Activated naive CD4-positive, alpha-beta T cell treated with Interleukin-2 at 50 U/mL for 16 hours (primary cell): Measurements from ENCODE around the gene LPAR3.
A peak's percentile ranks its signal among the peaks of the same experiment; 100 is the strongest.

Experiments
- DNase-seq: peaks from one replicate; pipeline ENCODE4 v3.0.0-alpha.2; 2020

Gene LPAR3

DNA sequence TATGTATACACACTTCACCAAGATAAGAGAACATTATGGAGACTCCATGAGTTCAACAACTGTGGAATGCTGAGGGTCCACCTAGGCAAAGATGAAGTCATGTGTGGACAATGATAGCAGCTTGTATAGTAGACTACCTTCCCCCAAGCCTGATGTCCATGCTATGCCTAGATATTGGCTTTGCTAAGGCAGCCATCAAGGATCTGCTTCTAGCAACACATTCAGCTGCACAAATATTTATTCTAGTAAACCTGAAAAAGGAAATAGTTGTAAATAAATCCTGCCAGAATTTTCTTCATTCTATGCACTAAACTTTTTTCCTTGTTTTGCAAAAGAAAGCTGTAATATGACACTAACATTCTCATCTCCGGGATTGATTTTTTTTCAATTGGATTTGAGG lies 7.0 kb upstream of the LPAR3 start:
- no peak for DNase-seq

DNA sequence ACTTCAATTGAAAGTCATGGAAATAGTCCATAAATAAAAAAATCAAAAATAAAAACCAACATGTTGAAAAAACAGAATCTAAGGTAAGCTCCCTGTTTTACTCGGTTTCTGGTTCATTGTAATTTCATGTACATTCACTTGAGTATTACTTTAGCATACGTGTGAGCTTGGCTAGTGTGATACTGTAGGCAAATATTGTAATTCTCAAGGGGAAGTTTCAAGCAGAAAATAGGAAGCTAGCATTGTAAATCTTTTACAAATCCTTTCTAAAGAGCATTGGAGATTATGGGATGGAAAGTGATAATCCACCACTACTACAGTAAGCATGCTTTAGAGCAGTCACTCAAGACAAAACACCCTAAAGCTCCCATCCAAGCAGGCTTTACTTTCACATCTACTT lies 3.3 kb upstream of the LPAR3 start:
- no peak for DNase-seq

DNA sequence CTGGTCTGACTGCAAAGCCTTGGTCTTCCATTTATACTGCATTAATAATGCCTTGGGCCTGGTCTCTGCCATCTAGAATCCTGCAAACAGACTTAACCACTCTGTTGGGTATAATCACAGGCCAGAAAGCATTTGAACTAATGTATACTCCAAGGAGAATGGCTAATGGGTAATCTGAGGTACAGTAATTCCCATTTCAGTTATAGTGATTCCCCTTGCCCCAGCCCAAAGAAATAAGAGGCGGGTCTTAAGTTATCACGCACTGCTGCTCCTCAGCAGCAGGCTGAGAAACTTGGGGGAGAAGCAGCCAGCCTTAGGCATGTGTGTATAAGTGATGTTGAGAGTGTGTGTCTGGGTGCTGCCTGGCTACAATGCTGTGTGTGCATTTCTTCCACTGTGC lies 2.4 kb downstream of the LPAR3 start:
- DNase-seq = no peak

DNA sequence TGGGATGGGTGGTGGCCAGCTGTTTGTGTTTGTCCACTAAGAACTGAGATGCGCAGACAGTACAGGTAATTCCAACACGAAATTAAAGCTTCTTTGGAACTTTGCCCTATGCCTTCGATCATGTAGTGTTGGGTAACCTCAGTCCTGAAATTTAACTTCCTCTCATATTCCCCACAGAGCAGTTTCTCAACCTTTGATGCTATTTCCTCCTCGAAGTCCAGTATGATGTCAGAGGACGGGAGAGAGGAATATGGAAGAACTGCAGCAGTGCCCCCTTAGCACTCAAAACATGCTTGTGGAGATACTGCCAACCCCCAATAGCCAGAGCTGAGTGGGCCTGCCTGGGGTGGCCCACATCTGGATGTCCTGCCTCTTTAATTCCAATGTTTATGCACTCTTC lies 3.6 kb downstream of the LPAR3 start:
- no peak for DNase-seq

DNA sequence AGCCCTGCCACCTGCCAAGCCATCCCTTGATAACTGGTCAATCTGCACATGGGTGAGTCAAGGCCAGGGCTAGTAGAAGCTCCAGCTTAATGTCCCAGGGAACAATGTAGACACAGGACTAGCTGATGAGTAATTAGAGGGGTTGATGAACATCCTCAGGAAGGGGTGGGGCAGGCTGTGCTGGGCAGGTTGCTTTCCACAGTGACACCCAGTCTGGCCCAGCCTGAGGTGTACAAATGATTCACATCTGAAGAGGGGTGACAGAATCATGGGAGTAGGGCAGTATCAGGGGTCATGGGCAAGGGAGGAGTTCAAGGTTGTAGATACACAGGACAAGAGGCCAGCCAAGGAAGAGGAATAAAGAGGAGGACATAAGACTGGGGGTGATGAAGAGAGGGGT lies 4.3 kb downstream of the LPAR3 start:
- DNase-seq = peak; percentile 15

DNA sequence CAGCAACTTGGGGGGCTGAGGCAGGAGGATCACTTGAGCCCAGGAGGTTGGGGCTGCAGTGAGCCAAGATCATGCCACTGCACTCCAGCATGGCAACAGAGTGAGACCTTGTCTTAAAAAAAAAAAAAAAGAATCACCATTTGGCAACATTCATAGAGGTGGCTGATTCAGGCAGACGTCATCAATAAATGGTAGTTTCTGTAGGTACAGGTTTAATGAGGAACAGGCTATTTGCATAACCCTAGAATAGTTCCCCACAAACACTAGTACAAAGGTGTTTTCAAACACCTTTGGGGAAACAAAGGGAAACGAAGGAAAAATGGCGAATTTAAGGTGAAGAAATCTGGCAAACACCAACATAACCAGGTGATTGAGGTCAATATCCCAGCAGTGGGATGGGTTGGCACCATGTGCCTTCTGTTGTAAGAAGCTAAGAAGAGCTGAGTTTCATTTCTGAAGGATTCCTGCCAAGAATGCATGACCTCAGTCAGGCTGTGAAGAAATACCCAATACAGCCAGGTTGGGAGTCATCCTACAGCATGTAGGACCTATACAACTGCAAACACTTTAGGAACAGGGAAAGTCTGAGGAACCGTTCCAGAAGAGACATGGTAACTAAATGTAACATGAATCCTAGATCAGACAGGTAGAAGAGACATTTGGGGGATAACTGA lies 5.6 kb downstream of the LPAR3 start:
- DNase-seq = no peak

DNA sequence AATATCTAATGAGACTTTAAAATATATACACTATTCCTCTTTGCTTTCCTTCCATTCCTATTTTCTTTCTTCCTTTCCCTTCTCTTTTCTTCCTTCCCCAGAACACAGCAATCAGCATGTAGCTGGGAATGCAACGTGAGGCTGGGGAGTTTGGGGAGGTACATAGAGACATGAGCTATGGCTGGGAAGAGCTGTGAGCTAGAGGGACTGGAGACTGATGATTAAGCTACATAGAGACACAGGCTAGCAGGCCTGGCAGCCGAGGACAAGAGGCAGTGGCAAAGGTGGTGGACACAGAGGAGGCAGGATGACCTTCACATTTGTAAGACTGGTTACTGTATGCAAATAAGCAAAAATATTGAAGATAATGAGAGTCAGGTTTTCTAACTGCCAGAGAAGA lies 7.5 kb downstream of the LPAR3 start:
- DNase-seq = no peak

DNA sequence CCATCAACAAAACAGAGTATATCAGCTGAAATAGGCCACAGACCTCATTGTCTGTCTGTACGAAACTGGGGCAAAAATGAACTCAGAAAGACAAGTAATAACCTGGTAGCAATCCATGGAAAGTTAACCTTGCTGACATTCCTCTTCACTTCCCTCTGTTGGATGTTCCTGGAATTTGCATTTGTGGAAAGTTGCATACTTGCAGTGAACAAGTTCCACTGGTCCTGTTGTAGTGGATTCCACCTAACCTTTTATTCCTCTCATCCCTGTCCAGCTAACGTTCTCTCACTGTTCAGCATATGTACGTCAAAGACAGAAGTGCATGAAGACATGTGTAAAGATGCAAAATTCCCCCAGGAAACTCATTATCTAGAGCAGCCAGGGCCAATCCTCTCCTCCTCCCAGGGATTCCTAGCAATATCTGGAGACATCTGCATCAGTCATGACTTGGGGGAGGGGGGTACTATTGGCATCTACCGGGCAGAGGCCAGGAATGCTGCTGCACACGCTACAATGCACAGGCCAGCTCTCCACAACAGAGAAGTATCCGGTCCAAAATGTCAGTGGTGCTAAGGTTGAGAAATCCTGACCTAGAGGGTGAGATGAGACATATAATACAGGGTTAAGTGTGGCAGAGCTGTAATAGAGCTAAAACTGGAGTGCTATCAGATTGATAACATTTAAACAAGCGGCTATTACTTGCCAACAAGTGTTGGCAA lies 8.2 kb downstream of the LPAR3 start:
- DNase-seq = no peak

DNA sequence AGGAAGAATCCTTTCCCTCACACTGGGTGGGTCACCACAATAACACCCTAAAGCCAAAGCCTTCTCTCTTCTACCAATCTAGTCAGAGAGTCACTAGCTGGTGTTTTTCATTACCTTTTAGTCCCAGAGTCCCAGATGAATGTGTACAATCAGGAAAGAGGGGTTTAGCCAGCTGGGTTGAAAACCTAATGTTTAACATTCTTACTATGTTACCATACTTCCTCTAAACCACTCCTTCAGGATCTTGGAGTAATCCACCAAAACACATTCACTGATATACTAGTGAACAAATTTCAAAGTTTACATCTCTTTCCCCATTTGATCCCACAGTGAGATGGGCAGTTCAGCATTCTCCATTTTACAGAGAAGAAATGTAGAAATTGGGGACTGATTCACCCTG lies 9.7 kb downstream of the LPAR3 start:
- DNase-seq = no peak

DNA sequence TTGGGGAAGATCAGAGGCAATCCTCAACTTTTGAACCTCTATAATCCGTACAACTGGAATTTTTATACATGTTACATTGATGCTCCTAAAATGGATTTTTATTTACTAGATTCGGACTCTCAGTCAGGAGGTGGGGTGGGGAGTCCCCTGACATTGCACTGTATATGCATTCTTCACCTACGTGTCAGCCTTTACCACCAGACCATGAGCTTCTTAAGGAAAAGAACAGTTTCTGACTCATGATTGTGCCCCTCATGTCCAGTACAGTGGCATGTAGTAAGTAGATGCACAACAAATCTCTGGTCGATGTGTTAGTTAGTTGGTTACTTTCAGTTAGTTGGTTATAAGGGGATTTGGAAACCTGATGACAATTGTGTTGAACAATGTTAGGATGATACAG lies 15.4 kb downstream of the LPAR3 start:
- no peak for DNase-seq

DNA sequence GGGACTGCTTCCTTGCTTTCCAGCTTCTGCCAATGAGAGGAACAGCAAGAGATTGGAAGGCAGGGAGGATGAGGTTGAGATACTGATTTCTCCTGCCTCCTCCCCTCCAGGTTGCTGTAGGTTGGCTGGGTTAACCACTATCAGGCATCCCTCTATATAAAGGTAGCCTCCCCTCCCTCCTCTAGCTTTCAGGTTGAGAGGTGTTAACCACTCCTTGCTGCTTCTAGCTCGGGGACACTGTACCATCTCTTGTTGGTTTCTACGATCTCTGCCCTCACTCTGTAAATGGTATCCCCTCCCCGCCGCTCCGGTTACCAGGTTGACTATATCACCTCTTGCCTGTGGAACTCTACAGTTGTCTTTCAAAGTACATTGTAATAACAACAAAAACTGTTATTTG lies 16.7 kb downstream of the LPAR3 start:
- peak; percentile 5 for DNase-seq

DNA sequence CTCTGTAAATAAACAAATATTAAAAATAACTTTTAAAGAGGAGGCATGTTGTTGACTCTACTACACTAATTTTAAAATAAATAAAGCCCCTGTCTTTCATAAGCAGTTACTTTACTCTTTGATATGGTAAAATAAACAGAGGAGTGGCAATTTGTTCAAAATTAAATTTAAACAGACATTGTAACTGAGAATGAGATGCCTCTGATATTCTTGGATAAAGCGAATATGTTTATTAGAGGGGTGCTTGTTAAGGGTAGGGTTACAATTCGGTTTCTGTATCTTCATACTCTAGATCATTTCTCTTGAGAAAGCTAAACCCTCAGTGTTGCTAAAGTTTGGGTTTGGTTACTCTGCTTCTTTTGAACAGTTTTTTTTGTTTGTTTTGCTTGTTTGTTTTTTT lies 19.6 kb downstream of the LPAR3 start:
- DNase-seq = no peak

DNA sequence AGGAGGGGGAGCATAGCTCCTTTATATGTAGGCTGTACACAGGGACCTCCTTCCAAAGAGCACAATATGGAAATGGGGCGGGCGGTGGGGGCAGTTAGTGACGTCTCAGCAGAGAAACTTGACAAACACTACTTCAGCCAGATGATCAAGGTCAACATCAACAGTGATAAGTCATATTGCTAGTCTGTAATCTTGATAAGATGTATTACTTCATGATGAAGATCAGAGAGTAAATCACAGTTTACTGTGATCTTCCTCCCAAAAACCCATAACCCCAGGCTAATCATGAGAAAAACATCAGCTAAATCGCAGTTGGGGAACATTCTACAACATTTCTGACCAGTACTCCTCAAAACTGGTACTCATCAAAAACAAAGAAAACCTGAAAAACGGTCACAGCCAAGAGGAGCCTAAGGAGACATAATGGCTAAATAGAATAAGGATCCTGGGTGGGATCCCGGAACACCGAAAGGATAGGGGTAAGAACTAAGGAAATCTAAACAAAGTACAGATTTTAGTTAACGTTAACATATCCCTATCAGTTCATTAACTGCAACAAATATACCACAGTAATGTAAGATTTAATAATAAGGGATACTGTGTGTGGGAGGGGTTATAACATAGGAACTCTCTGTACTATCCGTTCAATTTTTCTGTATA lies 20.2 kb downstream of the LPAR3 start:
- no peak for DNase-seq

DNA sequence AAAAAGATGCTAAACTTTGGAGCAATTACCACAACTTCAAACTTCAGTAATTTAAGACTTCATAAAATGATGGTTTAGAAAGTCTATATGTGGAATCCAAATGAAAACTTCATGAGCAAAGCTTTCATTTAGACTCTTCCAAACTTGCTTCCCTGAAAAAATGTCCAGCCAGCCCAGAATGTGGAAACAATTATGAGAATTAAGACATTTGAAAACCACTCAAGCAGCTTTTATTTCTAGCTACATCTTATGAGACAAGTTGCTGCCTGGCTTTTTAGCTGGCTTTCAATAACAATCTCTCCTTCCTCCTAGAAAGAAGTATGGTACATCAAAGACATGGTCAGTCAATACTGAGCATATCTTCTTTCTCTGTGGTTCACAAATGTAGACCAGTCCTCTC lies 21.8 kb downstream of the LPAR3 start:
- no peak for DNase-seq

DNA sequence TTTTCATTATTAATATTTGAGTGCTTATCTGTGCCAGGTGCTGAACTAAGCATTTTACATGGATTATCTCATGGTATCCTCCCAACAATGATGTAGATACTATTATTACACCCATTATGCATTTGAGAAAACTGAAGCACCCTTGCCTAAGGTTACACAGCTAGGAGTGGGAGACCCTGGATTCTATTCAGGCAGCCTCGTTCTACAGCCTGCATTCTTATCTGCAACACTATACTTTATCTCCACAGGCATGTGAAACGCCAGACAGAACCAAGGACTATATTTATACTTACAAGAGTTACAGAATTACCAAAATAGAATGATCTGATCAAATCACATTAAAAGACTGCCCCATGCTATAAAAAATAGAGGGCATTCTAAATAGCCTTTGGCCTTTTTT lies 22.4 kb downstream of the LPAR3 start:
- DNase-seq = no peak

DNA sequence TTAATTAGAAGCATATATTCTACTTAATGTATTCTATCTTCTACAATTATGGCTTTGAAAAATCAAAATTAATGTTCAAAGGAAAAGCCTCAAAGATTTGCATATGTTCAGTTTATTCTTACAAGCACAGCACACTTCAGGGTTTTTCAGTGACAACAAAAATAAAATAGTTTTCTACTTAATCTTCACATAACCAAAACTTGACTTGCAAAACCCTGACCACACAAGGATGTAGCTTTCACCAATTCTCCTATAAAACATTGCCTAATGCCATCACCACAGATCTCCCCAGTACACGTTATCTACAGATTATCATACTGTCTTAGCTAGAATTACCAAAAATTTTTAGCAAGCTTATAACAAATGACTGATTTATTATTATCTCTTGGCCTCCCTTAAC lies 23.3 kb downstream of the LPAR3 start:
- DNase-seq = no peak

DNA sequence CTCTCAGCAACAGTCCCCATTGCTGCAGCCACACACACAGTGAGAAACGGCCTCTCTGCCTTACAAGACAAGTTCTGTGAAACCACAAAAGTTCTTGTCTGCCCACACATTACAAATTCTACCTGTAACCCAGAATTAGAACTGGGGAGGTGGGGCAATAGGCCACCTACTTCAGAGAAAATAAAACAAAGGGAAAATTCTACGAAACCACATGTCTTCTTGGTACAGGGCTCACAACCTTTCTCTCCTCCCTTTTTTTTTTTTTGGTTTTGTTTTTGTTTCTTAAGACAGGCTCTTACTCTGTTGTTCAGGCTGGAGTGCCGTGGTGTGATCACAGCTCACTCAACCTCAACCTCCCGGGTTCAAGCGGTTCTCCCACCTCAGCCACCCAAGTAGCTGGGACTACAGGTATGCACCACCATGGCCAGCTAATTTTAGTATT lies 30.2 kb downstream of the LPAR3 start:
- peak; percentile 49 for DNase-seq

DNA sequence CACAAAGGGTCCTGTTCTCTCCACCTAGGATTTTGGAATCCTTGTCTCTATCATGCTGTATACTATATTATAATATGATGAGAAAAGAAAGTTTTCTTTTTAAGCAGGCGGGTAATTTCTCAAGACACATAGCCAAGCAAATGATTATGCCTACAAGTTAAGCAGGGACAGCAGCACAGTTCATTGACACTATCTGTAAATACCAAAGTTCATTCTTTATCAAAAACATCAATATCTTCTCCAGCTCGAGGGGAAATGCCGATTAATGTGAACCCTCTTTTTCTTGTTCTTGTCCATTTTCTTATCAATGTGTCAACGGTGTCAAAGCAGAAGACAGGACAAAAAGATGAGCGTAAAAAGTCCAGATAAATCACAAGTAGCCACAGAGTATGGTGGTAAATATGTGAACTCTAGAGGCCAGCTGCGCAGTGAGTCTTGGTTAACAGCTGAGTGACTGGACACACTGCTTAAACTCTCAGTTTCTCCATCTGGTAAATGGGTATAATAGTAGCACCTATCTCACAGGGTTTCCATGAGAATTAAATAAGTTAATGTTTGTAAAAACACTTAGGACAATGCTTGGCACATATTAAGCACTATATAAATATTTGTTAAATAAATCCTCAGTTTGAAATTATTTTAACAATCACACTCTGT lies 30.9 kb downstream of the LPAR3 start:
- no peak for DNase-seq

DNA sequence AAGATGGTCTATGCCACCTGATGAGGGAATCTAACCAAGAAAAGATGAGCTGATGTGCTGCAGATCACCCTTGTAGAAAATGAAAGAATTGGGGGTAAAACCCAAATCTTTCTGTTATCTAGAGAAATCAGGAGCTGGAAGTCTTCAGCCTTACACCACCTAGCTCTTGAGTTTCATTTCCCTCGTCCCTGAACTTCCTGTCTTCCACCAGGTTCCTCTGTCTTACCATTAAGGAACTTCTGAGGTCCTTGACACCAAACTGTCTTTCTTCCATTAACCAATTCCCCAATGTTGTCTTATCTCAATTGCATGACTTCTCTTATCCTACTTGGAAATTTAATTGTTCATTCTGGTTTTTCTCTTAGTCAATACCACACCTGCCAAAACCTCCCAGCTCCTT lies 31.5 kb downstream of the LPAR3 start:
- DNase-seq = no peak

DNA sequence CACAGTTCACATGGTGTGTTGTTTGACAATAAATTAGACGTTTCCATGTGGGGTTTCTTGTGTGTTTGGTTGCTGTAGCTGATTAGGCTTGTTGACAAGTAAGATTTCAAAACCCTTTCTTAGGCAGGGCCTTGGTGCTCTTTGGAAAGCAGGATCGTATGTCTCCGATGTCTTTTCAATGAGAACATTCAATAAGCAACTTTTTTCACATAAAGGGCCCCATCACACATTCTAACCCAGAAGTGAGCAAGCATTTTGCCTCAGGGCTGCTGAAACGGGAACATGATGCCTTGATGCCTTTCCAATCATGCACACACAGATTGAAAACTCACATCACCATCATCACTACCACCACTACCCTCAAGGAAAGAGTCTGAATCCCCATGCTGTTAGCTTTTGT lies 33.1 kb downstream of the LPAR3 start:
- no peak for DNase-seq

DNA sequence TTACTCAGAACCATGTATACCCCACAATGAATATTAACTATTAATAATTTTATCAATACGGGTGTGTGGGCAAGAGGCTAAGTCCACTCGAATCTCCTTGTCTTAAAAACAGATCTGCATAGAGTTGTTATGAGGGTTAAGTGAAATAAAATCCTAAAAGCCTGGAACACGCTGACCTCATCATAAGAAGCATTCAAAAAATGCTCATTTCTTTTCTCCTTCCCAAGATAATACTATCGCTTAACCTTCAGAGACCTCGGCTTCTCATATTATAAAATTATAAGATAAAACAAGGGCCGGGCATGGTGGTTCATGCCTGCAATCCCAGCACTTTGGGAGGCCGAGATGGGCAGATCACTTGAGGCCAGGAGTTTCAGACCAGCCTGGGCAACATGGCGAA lies 35.1 kb downstream of the LPAR3 start:
- no peak for DNase-seq

DNA sequence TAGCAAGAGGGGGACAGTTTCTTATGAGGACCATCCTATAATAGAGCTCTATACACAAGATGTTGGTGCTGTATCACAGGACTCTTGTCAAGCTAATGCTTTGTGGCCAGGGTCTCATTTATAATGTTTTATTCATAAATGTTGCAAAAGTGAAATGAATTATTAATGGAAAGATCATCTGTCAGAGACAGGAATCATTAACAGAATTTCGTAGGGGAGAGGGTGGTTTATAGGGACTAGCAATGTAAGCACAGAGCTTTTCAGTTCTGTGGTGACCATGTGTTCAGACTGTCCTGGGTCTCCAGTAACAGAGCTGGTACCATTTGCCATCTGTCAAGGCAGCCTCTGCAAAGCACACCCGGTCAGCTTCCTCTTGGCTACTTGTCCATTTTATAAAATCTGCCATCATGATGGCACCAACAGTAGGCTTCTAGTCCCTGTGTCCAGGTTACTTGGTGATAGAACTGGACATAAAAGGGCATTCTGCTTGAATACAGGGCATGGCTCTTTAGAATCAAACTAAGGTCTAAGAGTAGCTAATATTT lies 36.2 kb downstream of the LPAR3 start:
- no peak for DNase-seq
